Sigmoid colon (tissue), 7 donors: ENCODE data around the gene BET1L. TPM values are rescaled to one million over a fixed set of nuclear protein-coding genes. Genes with fewer than 3 reads are reported as not detected.

Experiments
- DNase-seq: peaks from one replicate; pipeline ENCODE4 v3.0.0-alpha.2; 2019
- H3K27ac ChIP-seq, 4 donors: fragments of 200-600 bp; sonication (generic); one replicate each; pipeline ENCODE4 v1.5.1; 2016 to 2019; ENCODE audit warnings: mild to moderate bottlenecking in 1 of 4
- H3K27me3 ChIP-seq, 3 donors: fragments of 200-600 bp; sonication (generic); one replicate each; pipeline ENCODE4 v1.5.1; 2019; ENCODE audit warnings: mild to moderate bottlenecking in 1 of 3
- H3K36me3 ChIP-seq, 4 donors: fragments of 200-600 bp; sonication (generic); one replicate each; pipeline ENCODE4 v1.5.1; 2016 to 2019
- H3K4me1 ChIP-seq, 4 donors: fragments of 200-600 bp; sonication (generic); one replicate each; pipeline ENCODE4 v1.5.1; 2017 to 2019
- H3K4me3 ChIP-seq, 4 donors: fragments of 200-600 bp; sonication (generic); one replicate each; pipeline ENCODE4 v1.5.1; 2017 to 2019; ENCODE audit warnings: mild to moderate bottlenecking in 2 of 4, moderate library complexity in 1 of 4
- H3K9me3 ChIP-seq, 4 donors: fragments of 200-600 bp in 3 of 4; sonication (generic) in 3 of 4; one replicate each; pipeline versions ENCODE4 v1.5.1 to v1.6.1; 2013 to 2019
- EP300 ChIP-seq, 4 donors: sonication (generic); formaldehyde crosslinking; IDR thresholded peaks; one replicate each; pipeline ENCODE4 v1.6.1; 2017; ENCODE audit warnings: antibody characterized with exemption in 4 of 4
- POLR2A ChIP-seq, 2 donors: fragments of 450-650 bp; IDR thresholded peaks; one replicate each; pipeline ENCODE4 v1.6.1; 2016; ENCODE audit warnings: antibody characterized with exemption in 2 of 2, mild to moderate bottlenecking in 2 of 2, moderate library complexity in 2 of 2
- POLR2AphosphoS5 ChIP-seq, 4 donors: sonication (generic); formaldehyde crosslinking; IDR thresholded peaks; one replicate each; pipeline ENCODE4 v1.6.1; 2017; ENCODE audit warnings: antibody characterized with exemption in 4 of 4
- WGBS, 2 donors: extraction: QIAGEN DNeasy Blood & Tissue Kit; methylation state at CpG; one replicate each; pipeline ENCODE4 v1.1.7; 2013; 5-methylcytosine and 5-hydroxymethylcytosine counted together
- intact Hi-C: fragments of 100-400 bp; cut with DNase I; formaldehyde crosslinking; loops from one replicate; pipeline ENCODE4 v1.15.1; 2023
- polyA plus RNA-seq, 3 donors: library from polyadenylated mRNA; stranded (reverse); fragments of 200-250 nt; gene quantifications; one replicate each; pipeline ENCODE4 v1.2.3, GENCODE V29; 2013
- total RNA-seq, 4 donors: library from RNA; depleted of rRNA; stranded (reverse); fragments of >200 nt; gene quantifications; one replicate each; pipeline ENCODE4 v1.1.0, GENCODE V29; 2016
- TF ChIP-seq, protein P1 (sequence below), 4 experiments: fragments of 450-650 bp in 3 of 4; fragments of 200-600 bp in 1 of 4; IDR thresholded peaks; one replicate each; pipeline ENCODE4 v1.5.1; 2016 to 2019; ENCODE audit warnings: antibody characterized with exemption in 4 of 4, mild to moderate bottlenecking in 3 of 4, moderate library complexity in 2 of 4
- donor health status: healthy with polysubstance abuse.
- donor health status: Bipolar disorder and iron deficiency.
- donor health status: healthy.

BET1L gene
- total and polyA plus RNA-seq, 7 donors, result 22.8 to 48.1 (median 29.6) TPM

DNA sequence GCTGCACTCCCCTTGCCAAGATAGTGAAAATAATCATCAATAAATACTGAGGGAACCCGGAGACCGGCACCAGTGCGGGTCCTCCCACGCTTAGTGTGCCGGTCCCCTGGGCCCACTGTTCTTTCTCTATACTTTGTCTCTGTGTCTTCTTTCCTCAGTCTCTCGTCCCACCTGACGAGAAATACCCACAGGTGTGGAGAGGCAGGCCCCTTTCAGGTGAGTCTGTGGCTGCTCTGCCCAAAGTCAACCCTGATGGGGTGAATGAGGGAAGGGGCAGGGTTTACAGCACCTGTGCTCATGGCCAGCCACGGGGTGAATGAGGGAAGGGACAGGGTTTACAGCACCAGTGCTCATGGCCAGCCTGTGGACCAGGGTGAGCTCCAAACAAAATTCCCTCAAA, 4.7 kb downstream of the BET1L start:
- TF ChIP-seq, protein P1, sequence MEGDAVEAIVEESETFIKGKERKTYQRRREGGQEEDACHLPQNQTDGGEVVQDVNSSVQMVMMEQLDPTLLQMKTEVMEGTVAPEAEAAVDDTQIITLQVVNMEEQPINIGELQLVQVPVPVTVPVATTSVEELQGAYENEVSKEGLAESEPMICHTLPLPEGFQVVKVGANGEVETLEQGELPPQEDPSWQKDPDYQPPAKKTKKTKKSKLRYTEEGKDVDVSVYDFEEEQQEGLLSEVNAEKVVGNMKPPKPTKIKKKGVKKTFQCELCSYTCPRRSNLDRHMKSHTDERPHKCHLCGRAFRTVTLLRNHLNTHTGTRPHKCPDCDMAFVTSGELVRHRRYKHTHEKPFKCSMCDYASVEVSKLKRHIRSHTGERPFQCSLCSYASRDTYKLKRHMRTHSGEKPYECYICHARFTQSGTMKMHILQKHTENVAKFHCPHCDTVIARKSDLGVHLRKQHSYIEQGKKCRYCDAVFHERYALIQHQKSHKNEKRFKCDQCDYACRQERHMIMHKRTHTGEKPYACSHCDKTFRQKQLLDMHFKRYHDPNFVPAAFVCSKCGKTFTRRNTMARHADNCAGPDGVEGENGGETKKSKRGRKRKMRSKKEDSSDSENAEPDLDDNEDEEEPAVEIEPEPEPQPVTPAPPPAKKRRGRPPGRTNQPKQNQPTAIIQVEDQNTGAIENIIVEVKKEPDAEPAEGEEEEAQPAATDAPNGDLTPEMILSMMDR (IDR thresholded peaks at IDR 0.05), result no peak
- peaks cover 15 to 51% (median 21%) of the 10 kb centered on the region in 4 donors for H3K36me3 ChIP-seq
- intact Hi-C loops, result no loop called here
- peaks cover 0 to 39% (median 24%) of the 10 kb centered on the region in 4 donors for H3K4me1 ChIP-seq
- H3K27me3 ChIP-seq, result no peaks in the 10 kb centered on the region
- no peak for DNase-seq
- H3K9me3 ChIP-seq, result no peaks in the 10 kb centered on the region
- H3K4me3 ChIP-seq, result no peak overlapping the region
- 78 to 85% methylated on average over 8 of the region's 8 CpGs for WGBS, 2 donors
- no peak overlapping the region for H3K27ac ChIP-seq

DNA sequence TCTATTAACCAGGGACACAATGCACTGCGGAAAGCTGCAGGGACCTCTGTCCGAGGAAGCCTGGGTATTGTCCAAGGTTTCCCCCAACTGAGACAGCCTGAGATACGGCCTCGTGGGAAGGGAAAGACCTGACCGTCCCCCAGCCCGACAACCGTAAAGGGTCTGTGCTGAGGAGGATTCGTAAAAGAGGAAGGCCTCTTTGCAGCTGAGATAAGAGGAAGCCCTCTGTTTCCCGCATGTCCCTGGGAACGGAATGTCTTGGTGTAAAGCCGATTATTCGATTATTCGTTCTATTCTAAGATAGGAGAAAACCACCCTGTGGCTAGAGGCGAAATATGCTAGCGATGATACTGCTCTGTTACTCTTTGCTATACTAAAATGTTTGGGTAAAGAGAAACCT, 5.2 kb downstream of the BET1L start:
- H3K27ac ChIP-seq, result no peak overlapping the region
- H3K4me1 ChIP-seq, result peaks cover 0 to 39% (median 24%) of the 10 kb centered on the region in 4 donors
- H3K9me3 ChIP-seq, result no peaks in the 10 kb centered on the region
- H3K36me3 ChIP-seq, result peaks cover 15 to 51% (median 21%) of the 10 kb centered on the region in 4 donors
- no peak overlapping the region for H3K4me3 ChIP-seq
- H3K27me3 ChIP-seq, result no peaks in the 10 kb centered on the region
- intact Hi-C loops, result no loop called here
- no peak for DNase-seq
- WGBS, 2 donors, result 62 to 78% methylated on average over 15 of the region's 15 CpGs
- TF ChIP-seq, protein P1 (IDR thresholded peaks at IDR 0.05), result no peak
- TF ChIP-seq POLR2A (IDR thresholded peaks at IDR 0.05), result no peak
- TF ChIP-seq POLR2AphosphoS5 (IDR thresholded peaks at IDR 0.05), result no peak

DNA sequence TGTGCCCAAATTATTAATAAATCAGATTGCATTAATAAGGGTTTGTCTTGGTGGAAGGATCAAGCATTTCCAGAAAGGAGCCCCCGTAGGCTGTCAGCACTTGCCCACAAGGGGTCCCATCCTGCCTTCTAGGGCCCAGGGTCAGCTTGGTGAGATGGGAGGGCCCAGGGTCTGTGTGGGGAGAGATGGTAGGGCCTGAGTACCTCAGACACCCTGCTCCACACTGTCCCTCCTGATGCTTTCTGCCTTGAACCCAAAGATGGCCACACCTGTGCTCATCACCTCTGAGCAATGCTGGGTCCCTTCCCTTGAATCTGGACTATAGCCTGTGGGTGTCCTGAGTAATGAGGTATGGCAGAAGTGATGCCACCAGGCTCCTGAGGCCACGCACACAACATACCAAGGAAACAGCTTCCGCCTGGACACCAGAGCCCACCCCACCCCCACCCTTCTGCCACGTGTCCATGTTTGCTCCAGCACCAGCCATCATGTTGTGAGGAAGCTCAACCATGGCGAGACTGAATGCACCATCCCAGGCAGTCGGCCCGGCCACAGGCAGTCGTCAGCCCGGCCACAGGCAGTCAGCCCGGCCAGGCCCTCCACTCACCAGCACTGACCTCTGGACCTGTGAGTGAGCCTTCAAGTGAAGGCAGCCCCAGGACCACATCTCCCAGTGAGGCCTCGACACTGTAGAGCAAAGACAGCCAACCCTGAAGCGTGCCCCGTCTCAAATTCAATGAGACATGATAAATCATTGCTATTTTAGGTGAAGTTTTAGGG, 6.8 kb downstream of the BET1L start:
- WGBS, 2 donors, result 93 to 94% methylated on average over 13 of the region's 13 CpGs
- no peak for DNase-seq
- Histone ChIP-seq H3K4me3 (no peak overlapping the region), H3K9me3 (no peaks in the 10 kb centered on the region), H3K4me1 (peaks cover 0 to 24% (median 13%) of the 10 kb centered on the region in 4 donors), H3K27me3 (no peaks in the 10 kb centered on the region), H3K27ac (no peak overlapping the region), H3K36me3 (peaks cover 15 to 48% (median 21%) of the 10 kb centered on the region in 4 donors)
- intact Hi-C loops, result no loop called here
- TF ChIP-seq POLR2AphosphoS5 (IDR thresholded peaks at IDR 0.05) (no peak), POLR2A (IDR thresholded peaks at IDR 0.05) (no peak), EP300 (IDR thresholded peaks at IDR 0.05) (no peak)
- TF ChIP-seq, protein P1 (IDR thresholded peaks at IDR 0.05), result no peak

DNA sequence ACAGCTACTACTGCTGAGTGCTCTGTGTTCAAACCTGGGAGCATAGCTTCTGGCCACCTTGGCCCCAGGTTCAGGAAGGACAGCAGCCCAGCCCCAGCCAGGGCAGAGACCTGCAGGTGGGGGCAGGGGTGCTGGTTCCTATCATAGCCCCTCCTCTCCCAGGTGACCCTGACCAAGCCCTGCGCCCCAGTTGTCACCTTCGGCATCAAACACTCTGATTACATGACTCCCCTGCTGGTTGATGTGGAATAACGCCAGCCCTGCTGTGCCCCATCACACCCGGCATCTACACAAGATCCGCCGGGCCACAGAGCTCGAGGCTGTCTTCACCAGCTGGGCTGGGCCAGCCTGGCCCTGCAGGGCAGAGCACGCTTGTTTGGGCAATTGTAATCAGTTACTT, 7.4 kb downstream of the BET1L start:
- no peak for TF ChIP-seq POLR2AphosphoS5 (IDR thresholded peaks at IDR 0.05)
- TF ChIP-seq, protein P1 (IDR thresholded peaks at IDR 0.05), result no peak
- no peak for TF ChIP-seq POLR2A (IDR thresholded peaks at IDR 0.05)
- peak; percentile 64 for DNase-seq
- Histone ChIP-seq H3K4me1 (peaks cover 0 to 18% (median 7%) of the 10 kb centered on the region in 4 donors), H3K36me3 (peaks cover 11 to 42% (median 21%) of the 10 kb centered on the region in 4 donors), H3K4me3 (no peak overlapping the region), H3K27ac (no peak overlapping the region), H3K27me3 (no peaks in the 10 kb centered on the region), H3K9me3 (no peaks in the 10 kb centered on the region)
- 81 to 87% methylated on average over 8 of the region's 8 CpGs for WGBS, 2 donors
- intact Hi-C loops, result no loop called here
